Measurements from ENCODE around the gene TCTA.

The TCTA gene

GRCh38 chr3:49460956-49461355, 48.7 kb downstream of the TCTA start:
- DNase-seq (ENCODE audit: low spot score), result no peak

GRCh38 chr3:49461443-49462171, 49.4 kb downstream of the TCTA start:
- no peak for DNase-seq (ENCODE audit: low spot score)

- no peak for DNase-seq (ENCODE audit: low spot score)
Measured at GRCh38 chr3:49462222-49462621, 50.0 kb downstream of the TCTA start.

GRCh38 chr3:49465270-49466034, 53.2 kb downstream of the TCTA start:
- peak; percentile 61 for DNase-seq (ENCODE audit: low spot score)
